CD4-positive, alpha-beta T cell (primary cell): ENCODE results near the gene GTPBP8. TPM values are rescaled to one million over a fixed set of nuclear protein-coding genes. Genes with fewer than 3 reads are reported as not detected.
"Not testable (repeated sequence)": the region's sequence is repeated elsewhere in the genome, so short reads cannot be mapped to it uniquely, and the experiment has no call there.

ENCODE experiments used
- ATAC-seq: fragments of 200-7000 bp; cut with Tn5 transposase; one replicate; pipeline ENCODE4 v1.10.0; 2022; ENCODE audit warnings: mild to moderate bottlenecking; ENCODE audit not compliant: poor library complexity
- CTCF ChIA-PET: fragments of 350-600 bp; sonication (Branson Sonifier 250); formaldehyde crosslinking; loops from one replicate; lab custom pipeline; 2021; ENCODE audit warnings: antibody characterized with exemption, inconsistent platforms; lab: Charles Lee
- POLR2A ChIA-PET: fragments of 350-600 bp; sonication (Branson Sonifier 250); formaldehyde crosslinking; loops from one replicate; lab custom pipeline; 2021; ENCODE audit warnings: antibody characterized with exemption, inconsistent platforms; lab: Charles Lee
- DNase-seq, 14 experiments: peaks; one replicate each; pipeline ENCODE4 v3.0.0-alpha.2; 2013 to 2020; ENCODE audit warnings: mixed read lengths in 2 of 14
- H3K27ac ChIP-seq, 2 donors: one replicate each; pipeline versions ENCODE4 v1.5.1 to v1.7.0; 2013; ENCODE audit warnings: low read length in 2 of 2, low read depth in 1 of 2, mild to moderate bottlenecking in 1 of 2
- H3K27me3 ChIP-seq, 2 experiments: 1 replicate in 1 of 2; 2 replicates in 1 of 2; pipeline versions ENCODE4 v1.6.1 to v1.7.0; 2013; ENCODE audit warnings: low read length in 2 of 2, control low read depth in 1 of 2, mild to moderate bottlenecking in 1 of 2, moderate library complexity in 1 of 2; ENCODE audit not compliant: insufficient read depth in 2 of 2, control insufficient read depth in 1 of 2
- H3K36me3 ChIP-seq: one replicate; pipeline ENCODE4 v1.6.1; 2013; ENCODE audit warnings: low read length, control low read depth; ENCODE audit not compliant: insufficient read depth
- H3K4me1 ChIP-seq: one replicate; pipeline ENCODE4 v1.6.1; 2013; ENCODE audit warnings: low read length, control low read depth; ENCODE audit not compliant: insufficient read depth
- H3K4me3 ChIP-seq: one replicate; pipeline ENCODE4 v1.5.1; 2013; ENCODE audit warnings: mild to moderate bottlenecking, low read length, moderate library complexity
- H3K9me3 ChIP-seq, 2 experiments: 1 replicate in 1 of 2; 2 replicates in 1 of 2; pipeline versions ENCODE4 v1.6.1 to v1.7.0; 2013; ENCODE audit warnings: low read length in 2 of 2, mild to moderate bottlenecking in 2 of 2, control low read depth in 1 of 2, moderate library complexity in 1 of 2; ENCODE audit not compliant: control insufficient read depth in 1 of 2, insufficient read depth in 1 of 2
- H3K27ac Mint-ChIP-seq: one replicate; pipeline ENCODE4 v1.8.0; 2020; ENCODE audit warnings: mixed read lengths
- H3K27me3 Mint-ChIP-seq: one replicate; pipeline ENCODE4 v1.8.0; 2021; ENCODE audit warnings: mixed read lengths
- H3K36me3 Mint-ChIP-seq: one replicate; pipeline ENCODE4 v1.8.0; 2021; ENCODE audit warnings: low read depth, mixed read lengths
- H3K4me1 Mint-ChIP-seq: one replicate; pipeline ENCODE4 v1.8.0; 2021; ENCODE audit warnings: low read depth, mixed read lengths
- H3K4me3 Mint-ChIP-seq: one replicate; pipeline ENCODE4 v1.8.0; 2020; ENCODE audit warnings: mild to moderate bottlenecking, mixed read lengths
- H3K9me3 Mint-ChIP-seq: one replicate; pipeline ENCODE4 v1.8.0; 2020; ENCODE audit warnings: mixed read lengths
- intact Hi-C, 2 experiments: fragments of 100-400 bp; cut with DNase I in 1 of 2; cut with micrococcal nuclease in 1 of 2; formaldehyde crosslinking; loops; one replicate each; pipeline versions ENCODE4 v1.15.1 to v1.9.0; 2023 to 2025; cut with DNase I, micrococcal nuclease
- total RNA-seq, 174 experiments: library from RNA in 2 of 174; stranded (reverse) in 2 of 174; gene quantifications; one replicate each; pipeline ENCODE4 v1.2.3 and lab custom pipeline; 2021 to 2026
- TF ChIP-seq, protein P1 (sequence below): fragments of 200-600 bp; IDR thresholded peaks from one replicate; pipeline ENCODE4 v1.8.0; 2022; ENCODE audit warnings: antibody characterized with exemption, mild to moderate bottlenecking

Gene GTPBP8
- total RNA-seq, 2 experiments from 2014 or later = 27.0 to 30.3 TPM

- H3K27me3 Mint-ChIP-seq = no peaks in the 10 kb centered on the region
- no peak overlapping the region for H3K4me3 Mint-ChIP-seq
- H3K27ac Mint-ChIP-seq = no peak overlapping the region
- peaks cover 2% of the 10 kb centered on the region for H3K9me3 Mint-ChIP-seq
- DNase-seq (no peak), ATAC-seq (no peak)
- no peaks in the 10 kb centered on the region for H3K36me3 ChIP-seq
- peaks cover 4% of the 10 kb centered on the region for H3K4me1 Mint-ChIP-seq
- ChIA-PET POLR2A (no interaction called here), CTCF (interaction anchor here (1.2 kb wide), 1 partner anchor 305 kb away, joined by 4 read pairs; no protein-coding TSS in a partner anchor)
- intact Hi-C loops = no loop called here
- H3K27me3 ChIP-seq = no peaks in the 10 kb centered on the region
- TF ChIP-seq, protein P1, sequence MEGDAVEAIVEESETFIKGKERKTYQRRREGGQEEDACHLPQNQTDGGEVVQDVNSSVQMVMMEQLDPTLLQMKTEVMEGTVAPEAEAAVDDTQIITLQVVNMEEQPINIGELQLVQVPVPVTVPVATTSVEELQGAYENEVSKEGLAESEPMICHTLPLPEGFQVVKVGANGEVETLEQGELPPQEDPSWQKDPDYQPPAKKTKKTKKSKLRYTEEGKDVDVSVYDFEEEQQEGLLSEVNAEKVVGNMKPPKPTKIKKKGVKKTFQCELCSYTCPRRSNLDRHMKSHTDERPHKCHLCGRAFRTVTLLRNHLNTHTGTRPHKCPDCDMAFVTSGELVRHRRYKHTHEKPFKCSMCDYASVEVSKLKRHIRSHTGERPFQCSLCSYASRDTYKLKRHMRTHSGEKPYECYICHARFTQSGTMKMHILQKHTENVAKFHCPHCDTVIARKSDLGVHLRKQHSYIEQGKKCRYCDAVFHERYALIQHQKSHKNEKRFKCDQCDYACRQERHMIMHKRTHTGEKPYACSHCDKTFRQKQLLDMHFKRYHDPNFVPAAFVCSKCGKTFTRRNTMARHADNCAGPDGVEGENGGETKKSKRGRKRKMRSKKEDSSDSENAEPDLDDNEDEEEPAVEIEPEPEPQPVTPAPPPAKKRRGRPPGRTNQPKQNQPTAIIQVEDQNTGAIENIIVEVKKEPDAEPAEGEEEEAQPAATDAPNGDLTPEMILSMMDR = no peak
- H3K4me1 ChIP-seq = no peaks in the 10 kb centered on the region
- H3K9me3 ChIP-seq = peaks cover 0 to 6% of the 10 kb centered on the region in 2 experiments
- peaks cover 3% of the 10 kb centered on the region for H3K36me3 Mint-ChIP-seq
- no peak overlapping the region for H3K4me3 ChIP-seq
- no peak overlapping the region for H3K27ac ChIP-seq
These were observed 49.4 kb downstream of the GTPBP8 start for GRCh38 chr3:113040231-113040630.

- Histone ChIP-seq H3K9me3 (peaks cover 0 to 6% of the 10 kb centered on the region in 2 experiments), H3K4me3 (no peak overlapping the region), H3K4me1 (no peaks in the 10 kb centered on the region), H3K27ac (no peak overlapping the region), H3K27me3 (no peaks in the 10 kb centered on the region), H3K36me3 (no peaks in the 10 kb centered on the region)
- Mint-ChIP-seq H3K27me3 (no peaks in the 10 kb centered on the region), H3K27ac (no peak overlapping the region), H3K36me3 (peaks cover 9% of the 10 kb centered on the region), H3K4me1 (no peaks in the 10 kb centered on the region), H3K9me3 (peaks cover 3% of the 10 kb centered on the region), H3K4me3 (no peak overlapping the region)
- ChIA-PET POLR2A (no interaction called here), CTCF (no interaction called here)
- ATAC-seq (no peak), DNase-seq (no peak)
- TF ChIP-seq, protein P1 = no peak
- intact Hi-C loops = no loop called here
These were observed 52.9 kb downstream of the GTPBP8 start for GRCh38 chr3:113043686-113044085.

DNA sequence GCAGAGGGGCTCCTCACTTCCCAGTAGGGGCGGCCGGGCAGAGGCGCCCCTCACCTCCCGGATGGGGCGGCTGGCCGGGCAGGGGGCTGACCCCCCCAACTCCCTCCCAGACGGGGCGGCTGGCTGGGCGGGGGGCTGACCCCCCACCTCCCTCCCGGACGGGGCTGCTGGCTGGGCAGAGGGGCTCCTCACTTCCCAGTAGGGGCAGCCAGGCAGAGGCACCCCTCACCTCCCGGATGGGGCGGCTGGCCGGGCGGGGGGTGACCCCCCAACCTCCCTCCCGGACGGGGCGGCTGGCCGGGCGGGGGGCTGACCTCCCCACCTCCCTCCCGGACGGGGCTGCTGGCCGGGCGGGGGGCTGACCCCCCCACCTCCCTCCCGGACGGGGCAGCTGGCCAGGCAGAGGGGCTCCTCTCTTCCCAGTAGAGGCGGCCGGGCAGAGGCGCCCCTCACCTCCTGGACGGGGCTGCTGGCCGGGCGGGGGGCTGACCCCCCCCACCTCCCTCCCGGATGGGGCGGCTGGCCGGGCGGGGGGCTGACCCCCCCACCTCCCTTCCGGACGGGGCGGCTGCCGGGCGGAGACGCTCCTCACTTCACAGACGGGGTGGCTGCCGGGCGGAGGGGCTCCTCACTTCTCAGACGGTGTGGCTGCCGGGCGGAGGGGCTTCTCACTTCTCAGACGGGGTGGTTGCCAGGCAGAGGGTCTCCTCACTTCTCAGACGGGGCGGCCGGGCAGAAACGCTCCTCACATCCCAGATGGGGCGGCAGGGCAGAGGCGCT lies 55.6 kb downstream of the GTPBP8 start:
- H3K27me3 ChIP-seq, H3K27me3 Mint-ChIP-seq, intact Hi-C loops, H3K27ac Mint-ChIP-seq, DNase-seq, H3K4me3 Mint-ChIP-seq, H3K4me1 Mint-ChIP-seq, H3K9me3 ChIP-seq, ATAC-seq, H3K9me3 Mint-ChIP-seq, H3K4me3 ChIP-seq, POLR2A ChIA-PET, H3K36me3 ChIP-seq, H3K27ac ChIP-seq, H3K4me1 ChIP-seq, H3K36me3 Mint-ChIP-seq, CTCF ChIA-PET: not testable (repeated sequence)
